Measurements from ENCODE around the gene SLC49A4. TPM values are rescaled to one million over a fixed set of nuclear protein-coding genes. Genes with fewer than 3 reads are reported as not detected.

Gene SLC49A4
- polyA plus RNA-seq, 1 experiment, result 16.4 TPM

- Histone ChIP-seq H3K9me3 (ENCODE audit: control insufficient read depth, insufficient read depth, low read length) (no peaks in the 10 kb centered on the region), H3K4me3 (ENCODE audit: low read depth, low read length) (no peak overlapping the region), H3K27ac (ENCODE audit: low read depth, low read length) (no peak overlapping the region), H3K27me3 (ENCODE audit: control insufficient read depth, insufficient read depth, low read length) (no peaks in the 10 kb centered on the region)
- TF ChIP-seq, protein P1, sequence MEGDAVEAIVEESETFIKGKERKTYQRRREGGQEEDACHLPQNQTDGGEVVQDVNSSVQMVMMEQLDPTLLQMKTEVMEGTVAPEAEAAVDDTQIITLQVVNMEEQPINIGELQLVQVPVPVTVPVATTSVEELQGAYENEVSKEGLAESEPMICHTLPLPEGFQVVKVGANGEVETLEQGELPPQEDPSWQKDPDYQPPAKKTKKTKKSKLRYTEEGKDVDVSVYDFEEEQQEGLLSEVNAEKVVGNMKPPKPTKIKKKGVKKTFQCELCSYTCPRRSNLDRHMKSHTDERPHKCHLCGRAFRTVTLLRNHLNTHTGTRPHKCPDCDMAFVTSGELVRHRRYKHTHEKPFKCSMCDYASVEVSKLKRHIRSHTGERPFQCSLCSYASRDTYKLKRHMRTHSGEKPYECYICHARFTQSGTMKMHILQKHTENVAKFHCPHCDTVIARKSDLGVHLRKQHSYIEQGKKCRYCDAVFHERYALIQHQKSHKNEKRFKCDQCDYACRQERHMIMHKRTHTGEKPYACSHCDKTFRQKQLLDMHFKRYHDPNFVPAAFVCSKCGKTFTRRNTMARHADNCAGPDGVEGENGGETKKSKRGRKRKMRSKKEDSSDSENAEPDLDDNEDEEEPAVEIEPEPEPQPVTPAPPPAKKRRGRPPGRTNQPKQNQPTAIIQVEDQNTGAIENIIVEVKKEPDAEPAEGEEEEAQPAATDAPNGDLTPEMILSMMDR (IDR thresholded peaks at IDR 0.05; ENCODE audit: low read depth, low read length), result no peak
- CTCF ChIA-PET, result no interaction called here
- POLR2A ChIA-PET, result no interaction called here
- no peak for DNase-seq (ENCODE audit: low read depth, low spot score)
Measured at GRCh38 chr3:122800031-122800430, 5.2 kb downstream of the SLC49A4 start.

GRCh38 chr3:122800706-122801237, 5.9 kb downstream of the SLC49A4 start:
- no peaks in the 10 kb centered on the region for H3K27me3 ChIP-seq (ENCODE audit: control insufficient read depth, insufficient read depth, low read length)
- H3K4me3 ChIP-seq (ENCODE audit: low read depth, low read length), result no peak overlapping the region
- DNase-seq (ENCODE audit: low read depth, low spot score), result no peak
- TF ChIP-seq, protein P1 (IDR thresholded peaks at IDR 0.05; ENCODE audit: low read depth, low read length), result no peak
- POLR2A ChIA-PET, result no interaction called here
- H3K27ac ChIP-seq (ENCODE audit: low read depth, low read length), result no peak overlapping the region
- no peaks in the 10 kb centered on the region for H3K9me3 ChIP-seq (ENCODE audit: control insufficient read depth, insufficient read depth, low read length)
- CTCF ChIA-PET, result no interaction called here

DNA sequence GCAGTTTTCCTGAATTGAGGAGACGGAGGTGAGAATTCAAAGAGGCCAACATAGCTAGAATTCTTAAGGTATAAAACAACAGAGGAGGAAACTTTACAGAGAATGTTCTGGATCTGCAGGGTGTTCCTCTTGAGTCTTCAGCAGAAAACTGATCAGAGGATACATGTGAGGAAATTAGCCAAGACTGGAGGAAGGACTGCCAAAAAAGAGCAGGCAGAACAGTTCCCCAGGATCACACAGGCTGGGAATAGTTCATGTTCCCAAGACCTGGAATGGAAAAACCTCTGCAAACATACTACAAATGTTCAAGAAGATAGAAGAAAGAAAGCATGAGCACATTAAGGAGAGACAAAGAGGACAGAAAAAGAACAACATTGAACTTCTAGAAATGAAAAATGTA, 7.5 kb downstream of the SLC49A4 start:
- TF ChIP-seq, protein P1 (IDR thresholded peaks at IDR 0.05; ENCODE audit: low read depth, low read length), result no peak

DNA sequence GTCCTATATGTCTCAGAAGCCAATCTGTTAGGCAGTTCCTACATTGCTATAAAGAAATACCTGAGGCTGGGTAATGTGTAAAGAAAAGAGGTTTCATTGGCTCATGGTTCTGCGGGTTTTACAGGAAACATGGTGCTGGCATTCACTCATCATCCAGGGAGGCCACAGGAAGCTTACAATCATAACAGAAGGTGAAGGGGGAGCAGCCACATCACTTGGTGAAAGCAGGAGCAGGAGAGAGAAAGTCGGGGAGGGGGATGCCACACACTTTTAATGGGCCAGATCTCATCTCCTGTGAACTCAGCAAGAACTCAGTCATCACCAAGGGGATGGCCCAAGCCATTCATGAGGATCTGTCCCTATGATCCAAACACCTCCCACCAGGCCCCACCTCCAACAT, 9.1 kb downstream of the SLC49A4 start:
- TF ChIP-seq, protein P1 (IDR thresholded peaks at IDR 0.05; ENCODE audit: low read depth, low read length), result no peak
- Histone ChIP-seq H3K9me3 (ENCODE audit: control insufficient read depth, insufficient read depth, low read length) (no peaks in the 10 kb centered on the region), H3K27ac (ENCODE audit: low read depth, low read length) (no peak overlapping the region), H3K4me3 (ENCODE audit: low read depth, low read length) (no peak overlapping the region), H3K27me3 (ENCODE audit: control insufficient read depth, insufficient read depth, low read length) (no peaks in the 10 kb centered on the region)
- ChIA-PET POLR2A (no interaction called here), CTCF (no interaction called here)
- DNase-seq (ENCODE audit: low read depth, low spot score), result no peak

More for the DNA sequence above, 7.5 kb downstream of the SLC49A4 start:
- ChIA-PET CTCF (no interaction called here), POLR2A (no interaction called here)
- Histone ChIP-seq H3K4me3 (ENCODE audit: low read depth, low read length) (no peak overlapping the region), H3K9me3 (ENCODE audit: control insufficient read depth, insufficient read depth, low read length) (no peaks in the 10 kb centered on the region), H3K27me3 (ENCODE audit: control insufficient read depth, insufficient read depth, low read length) (no peaks in the 10 kb centered on the region), H3K27ac (ENCODE audit: low read depth, low read length) (no peak overlapping the region)
- DNase-seq (ENCODE audit: low read depth, low spot score), result no peak

- TF ChIP-seq, protein P1 (IDR thresholded peaks at IDR 0.05; ENCODE audit: low read depth, low read length), result no peak
- DNase-seq (ENCODE audit: low read depth, low spot score), result no peak
- no peaks in the 10 kb centered on the region for H3K27me3 ChIP-seq (ENCODE audit: control insufficient read depth, insufficient read depth, low read length)
- H3K4me3 ChIP-seq (ENCODE audit: low read depth, low read length), result no peak overlapping the region
- H3K27ac ChIP-seq (ENCODE audit: low read depth, low read length), result no peak overlapping the region
- ChIA-PET POLR2A (no interaction called here), CTCF (no interaction called here)
- no peaks in the 10 kb centered on the region for H3K9me3 ChIP-seq (ENCODE audit: control insufficient read depth, insufficient read depth, low read length)
Measured at GRCh38 chr3:122810734-122811133, 15.9 kb downstream of the SLC49A4 start.

All from AG04450 (cell line).